ENCODE data around the gene KDM5A.

GRCh38 chr12:401235-402028 lies 12.3 kb upstream of the KDM5A start, which contains the start of gene CCDC77:
- TF ChIP-seq CTCF (IDR thresholded peaks at IDR 0.05): peak in 2 of 6 experiments; percentile 23 to 32
- TF ChIP-seq POLR2A (IDR thresholded peaks at IDR 0.05): peak in 1 of 2 donors; percentile 14
